ENCODE measurements around the gene VTN.

DNA sequence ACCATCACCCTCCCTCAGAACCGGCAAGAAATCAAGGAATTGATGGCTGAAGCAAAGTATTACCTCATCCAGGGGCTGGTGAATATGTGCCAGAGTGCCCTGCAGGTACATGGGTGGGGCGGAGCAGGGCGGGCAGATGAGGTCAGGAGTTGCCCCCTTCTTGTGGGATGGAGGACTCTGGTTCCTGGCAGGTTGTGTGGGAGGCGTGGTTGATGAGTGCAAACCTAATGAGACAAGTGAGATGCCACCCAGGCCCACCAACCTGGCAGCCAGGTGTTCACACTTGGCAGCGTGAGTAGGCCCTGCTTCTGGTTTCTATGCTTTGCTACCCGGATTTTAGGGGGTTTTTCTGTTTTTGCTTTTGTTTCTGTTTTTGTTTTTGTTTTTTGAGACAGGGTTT, 29.7 kb downstream of the VTN start:
- TF ChIP-seq, protein P1, sequence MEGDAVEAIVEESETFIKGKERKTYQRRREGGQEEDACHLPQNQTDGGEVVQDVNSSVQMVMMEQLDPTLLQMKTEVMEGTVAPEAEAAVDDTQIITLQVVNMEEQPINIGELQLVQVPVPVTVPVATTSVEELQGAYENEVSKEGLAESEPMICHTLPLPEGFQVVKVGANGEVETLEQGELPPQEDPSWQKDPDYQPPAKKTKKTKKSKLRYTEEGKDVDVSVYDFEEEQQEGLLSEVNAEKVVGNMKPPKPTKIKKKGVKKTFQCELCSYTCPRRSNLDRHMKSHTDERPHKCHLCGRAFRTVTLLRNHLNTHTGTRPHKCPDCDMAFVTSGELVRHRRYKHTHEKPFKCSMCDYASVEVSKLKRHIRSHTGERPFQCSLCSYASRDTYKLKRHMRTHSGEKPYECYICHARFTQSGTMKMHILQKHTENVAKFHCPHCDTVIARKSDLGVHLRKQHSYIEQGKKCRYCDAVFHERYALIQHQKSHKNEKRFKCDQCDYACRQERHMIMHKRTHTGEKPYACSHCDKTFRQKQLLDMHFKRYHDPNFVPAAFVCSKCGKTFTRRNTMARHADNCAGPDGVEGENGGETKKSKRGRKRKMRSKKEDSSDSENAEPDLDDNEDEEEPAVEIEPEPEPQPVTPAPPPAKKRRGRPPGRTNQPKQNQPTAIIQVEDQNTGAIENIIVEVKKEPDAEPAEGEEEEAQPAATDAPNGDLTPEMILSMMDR (IDR thresholded peaks at IDR 0.05; ENCODE audit: insufficient read depth, low read depth, low read length): no peak
- TF ChIP-seq EZH2 (IDR thresholded peaks at IDR 0.05; ENCODE audit: insufficient read depth, low read length): no peak
